NT2/D1 (cell line): ENCODE results near the gene LRIG1.

Experiments
- DNase-seq: peaks from one replicate; pipeline ENCODE4 v3.0.0-alpha.2; 2011; ENCODE audit warnings: low read depth, low spot score
- H3K27me3 ChIP-seq: 2 replicates; pipeline ENCODE4 v1.6.0; 2011; ENCODE audit warnings: mild to moderate bottlenecking; ENCODE audit not compliant: insufficient read length, insufficient read depth
- H3K36me3 ChIP-seq: 2 replicates; pipeline ENCODE4 v1.6.1; 2011; ENCODE audit warnings: mild to moderate bottlenecking, low read length, mixed read lengths; ENCODE audit not compliant: insufficient read depth, insufficient read length
- H3K4me1 ChIP-seq: 2 replicates; pipeline ENCODE4 v1.5.1; 2011; ENCODE audit not compliant: insufficient read depth, insufficient read length
- H3K4me3 ChIP-seq: 2 replicates; pipeline ENCODE4 v1.5.1; 2011; ENCODE audit warnings: low read depth; ENCODE audit not compliant: insufficient read length
- H3K9ac ChIP-seq: 2 replicates; pipeline ENCODE4 v1.6.0; 2011; ENCODE audit warnings: low read depth; ENCODE audit not compliant: insufficient read length
- H3K9me3 ChIP-seq: 2 replicates; pipeline ENCODE4 v1.5.1; 2011; ENCODE audit warnings: mild to moderate bottlenecking, low read length; ENCODE audit not compliant: insufficient read depth
- SUZ12 ChIP-seq: IDR thresholded peaks from 2 replicates; pipeline ENCODE4 v1.6.1; 2011; ENCODE audit not compliant: insufficient read length, insufficient read depth; ENCODE audit errors: extremely low read depth
- YY1 ChIP-seq: IDR thresholded peaks from 2 replicates; pipeline ENCODE4 v1.6.1; 2011; ENCODE audit not compliant: insufficient read length, insufficient read depth
- ZNF274 ChIP-seq: IDR thresholded peaks from 2 replicates; pipeline ENCODE4 v1.6.1; 2011; ENCODE audit warnings: mild to moderate bottlenecking, low read depth, low read length

The LRIG1 gene

DNA sequence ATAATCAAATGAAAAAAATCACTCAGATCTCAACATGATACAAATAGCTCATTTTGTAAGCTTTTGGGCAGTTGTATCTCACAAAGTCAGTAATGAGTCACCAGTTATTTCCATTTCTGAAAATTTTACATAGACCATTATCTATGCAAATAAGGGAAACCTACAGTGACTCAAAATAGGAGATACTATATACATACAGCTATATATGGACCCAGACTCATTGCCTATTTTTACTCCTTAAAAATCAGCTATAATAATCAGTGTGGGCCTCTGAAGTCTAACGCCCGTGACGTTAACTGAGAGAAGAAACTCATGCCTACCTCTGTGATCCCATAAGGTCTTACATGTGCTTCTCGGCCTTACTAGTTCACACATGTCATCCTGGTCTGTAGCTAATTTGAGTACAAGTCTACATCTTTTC, 31.6 kb downstream of the LRIG1 start:
- TF ChIP-seq SUZ12 (no peak), YY1 (no peak), ZNF274 (no peak)
- Histone ChIP-seq H3K4me1 (peaks cover 2% of the 10 kb centered on the region), H3K9me3 (no peaks in the 10 kb centered on the region), H3K36me3 (no peaks in the 10 kb centered on the region), H3K9ac (no peak overlapping the region), H3K4me3 (no peak overlapping the region), H3K27me3 (no peaks in the 10 kb centered on the region)
- no peak for DNase-seq

DNA sequence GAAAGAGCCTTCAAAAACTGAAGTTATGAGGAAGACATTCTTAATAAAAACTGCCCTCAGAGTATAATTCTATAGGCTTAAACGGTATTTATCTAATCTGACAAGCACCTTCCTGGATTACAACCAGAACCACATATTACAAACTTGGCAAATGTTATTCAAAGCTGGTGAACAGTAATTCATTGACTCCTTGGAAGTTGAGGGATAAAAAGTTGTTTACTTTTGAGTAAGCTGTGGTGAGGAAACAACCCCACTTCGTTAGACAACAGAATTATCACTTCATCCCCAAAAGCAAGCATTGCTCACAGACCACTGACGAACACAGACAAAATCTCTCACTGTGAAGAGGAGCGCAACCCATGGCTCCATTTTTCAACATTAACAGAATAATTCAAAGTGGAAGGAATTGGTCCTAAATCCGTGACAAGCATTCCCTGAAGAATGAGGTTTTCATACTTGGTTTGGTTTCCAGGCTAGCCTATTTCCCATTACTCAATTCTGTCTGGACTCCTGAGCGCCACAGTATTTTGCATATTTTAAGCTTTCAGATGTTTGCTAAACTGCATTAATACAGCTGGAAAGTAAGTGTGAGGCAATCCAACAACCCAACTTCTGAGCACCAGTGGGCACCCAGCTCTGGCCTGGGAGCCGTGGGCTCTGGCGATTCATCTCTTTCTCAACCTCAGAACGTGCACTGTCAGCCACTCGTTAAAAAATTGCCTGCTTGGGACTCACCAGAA, 32.7 kb downstream of the LRIG1 start:
- H3K27me3 ChIP-seq: no peaks in the 10 kb centered on the region
- no peaks in the 10 kb centered on the region for H3K36me3 ChIP-seq
- H3K9me3 ChIP-seq: no peaks in the 10 kb centered on the region
- TF ChIP-seq ZNF274 (no peak), YY1 (no peak), SUZ12 (no peak)
- no peak for DNase-seq
- peaks cover under 1% of the 10 kb centered on the region for H3K4me1 ChIP-seq
- H3K9ac ChIP-seq: no peak overlapping the region
- no peak overlapping the region for H3K4me3 ChIP-seq

DNA sequence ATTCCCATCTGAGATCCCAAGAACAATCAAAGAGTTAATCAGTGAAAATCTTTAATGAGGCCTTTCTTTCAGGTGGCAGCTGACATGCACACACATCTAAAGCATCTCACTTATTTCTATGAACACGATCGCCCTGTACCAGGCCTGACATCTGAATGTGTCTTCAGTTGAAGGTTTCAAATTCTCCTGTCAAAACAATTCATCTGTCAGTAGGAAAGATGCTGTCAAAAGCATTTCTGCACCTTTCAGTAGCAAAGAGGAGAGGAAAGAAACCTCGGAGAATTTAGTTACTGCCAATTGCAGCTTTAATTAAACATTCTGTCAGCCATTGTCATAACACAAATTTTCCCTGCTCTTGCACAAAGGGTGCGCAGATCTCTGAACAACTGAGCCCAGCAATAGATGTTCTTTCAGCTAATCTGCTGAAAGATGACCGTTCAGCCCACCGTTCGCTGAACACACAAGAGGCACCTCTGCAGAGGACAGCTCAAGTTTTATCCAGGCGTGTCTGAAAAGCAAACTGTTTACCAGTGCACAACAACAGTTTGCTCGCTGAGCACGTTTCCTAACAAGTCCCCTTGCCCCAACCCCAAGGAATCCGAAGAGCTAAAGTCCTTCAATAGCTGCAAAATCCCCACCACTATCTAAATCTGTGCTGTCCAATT, 34.1 kb downstream of the LRIG1 start:
- no peak for DNase-seq
- peaks cover 3% of the 10 kb centered on the region for H3K36me3 ChIP-seq
- H3K9ac ChIP-seq: no peak overlapping the region
- H3K9me3 ChIP-seq: no peaks in the 10 kb centered on the region
- H3K4me1 ChIP-seq: no peaks in the 10 kb centered on the region
- H3K4me3 ChIP-seq: no peak overlapping the region
- TF ChIP-seq YY1 (no peak), ZNF274 (no peak), SUZ12 (no peak)
- no peaks in the 10 kb centered on the region for H3K27me3 ChIP-seq

DNA sequence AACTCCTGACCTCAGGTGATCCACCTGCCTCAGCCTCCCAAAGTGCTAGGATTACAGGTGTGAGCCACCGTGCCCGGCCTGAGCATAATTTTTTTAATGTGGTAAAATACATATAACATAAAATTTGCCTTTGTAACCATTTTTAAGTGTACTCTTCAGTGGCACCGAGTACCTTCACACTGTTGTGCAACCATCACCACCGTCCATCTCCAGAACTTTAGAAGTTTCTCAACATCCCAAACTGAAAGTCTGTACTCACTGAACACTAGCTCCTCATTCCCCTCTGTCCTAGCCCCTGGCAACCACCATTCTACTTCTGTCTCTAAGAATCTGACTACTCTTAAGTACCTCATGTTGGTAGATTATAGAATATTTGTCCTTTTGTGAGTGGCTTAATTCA, 35.2 kb downstream of the LRIG1 start:
- DNase-seq: no peak
- Histone ChIP-seq H3K36me3 (peaks cover 7% of the 10 kb centered on the region), H3K4me1 (no peaks in the 10 kb centered on the region), H3K9me3 (no peaks in the 10 kb centered on the region), H3K27me3 (no peaks in the 10 kb centered on the region), H3K9ac (no peak overlapping the region), H3K4me3 (no peak overlapping the region)
- TF ChIP-seq ZNF274 (no peak), SUZ12 (no peak), YY1 (no peak)

DNA sequence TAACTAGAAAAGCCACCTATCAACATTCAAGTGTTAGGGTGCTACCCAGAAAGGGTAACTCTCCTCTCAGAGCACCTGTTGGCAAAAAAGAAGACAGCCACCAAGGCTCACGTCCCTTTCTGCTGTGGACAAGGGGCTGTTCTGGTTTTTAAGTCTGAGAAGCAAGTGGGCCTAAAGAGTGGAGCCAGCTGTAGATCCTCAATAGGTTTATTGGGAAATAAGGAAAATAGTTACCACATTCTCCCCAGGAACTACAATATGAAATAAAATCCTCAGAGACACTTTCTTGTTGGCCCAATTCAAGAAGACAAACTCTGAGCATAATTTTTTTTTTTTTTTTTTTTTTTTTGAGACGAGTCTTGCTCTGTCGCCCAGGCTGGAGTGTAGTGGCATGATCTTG, 35.8 kb downstream of the LRIG1 start:
- DNase-seq: no peak
- peaks cover 13% of the 10 kb centered on the region for H3K36me3 ChIP-seq
- no peaks in the 10 kb centered on the region for H3K9me3 ChIP-seq
- no peak overlapping the region for H3K9ac ChIP-seq
- no peaks in the 10 kb centered on the region for H3K4me1 ChIP-seq
- no peaks in the 10 kb centered on the region for H3K27me3 ChIP-seq
- TF ChIP-seq ZNF274: no peak
- TF ChIP-seq SUZ12: no peak
- no peak for TF ChIP-seq YY1
- no peak overlapping the region for H3K4me3 ChIP-seq

DNA sequence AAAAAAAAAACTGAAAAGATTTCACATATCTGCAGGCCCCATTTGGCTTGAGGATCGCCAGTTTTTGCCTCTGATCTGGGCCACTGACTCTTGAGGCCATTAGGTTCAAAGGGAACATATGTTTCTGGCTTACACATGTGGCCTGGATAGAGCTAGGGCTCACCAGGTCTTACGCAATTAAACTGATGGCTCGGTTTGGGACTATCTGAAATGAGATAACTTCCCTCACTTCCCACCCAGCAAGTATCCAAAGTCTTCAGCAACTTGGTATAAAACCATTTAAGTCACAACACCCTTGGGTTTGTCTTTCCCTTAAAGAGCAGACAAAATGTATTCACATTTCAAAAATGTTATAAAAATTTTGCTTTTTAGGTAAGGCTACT, 36.3 kb downstream of the LRIG1 start:
- TF ChIP-seq YY1 (no peak), ZNF274 (no peak), SUZ12 (no peak)
- no peaks in the 10 kb centered on the region for H3K4me1 ChIP-seq
- H3K9me3 ChIP-seq: no peaks in the 10 kb centered on the region
- no peak overlapping the region for H3K9ac ChIP-seq
- H3K36me3 ChIP-seq: peaks cover 13% of the 10 kb centered on the region
- DNase-seq: no peak
- no peak overlapping the region for H3K4me3 ChIP-seq
- H3K27me3 ChIP-seq: no peaks in the 10 kb centered on the region

DNA sequence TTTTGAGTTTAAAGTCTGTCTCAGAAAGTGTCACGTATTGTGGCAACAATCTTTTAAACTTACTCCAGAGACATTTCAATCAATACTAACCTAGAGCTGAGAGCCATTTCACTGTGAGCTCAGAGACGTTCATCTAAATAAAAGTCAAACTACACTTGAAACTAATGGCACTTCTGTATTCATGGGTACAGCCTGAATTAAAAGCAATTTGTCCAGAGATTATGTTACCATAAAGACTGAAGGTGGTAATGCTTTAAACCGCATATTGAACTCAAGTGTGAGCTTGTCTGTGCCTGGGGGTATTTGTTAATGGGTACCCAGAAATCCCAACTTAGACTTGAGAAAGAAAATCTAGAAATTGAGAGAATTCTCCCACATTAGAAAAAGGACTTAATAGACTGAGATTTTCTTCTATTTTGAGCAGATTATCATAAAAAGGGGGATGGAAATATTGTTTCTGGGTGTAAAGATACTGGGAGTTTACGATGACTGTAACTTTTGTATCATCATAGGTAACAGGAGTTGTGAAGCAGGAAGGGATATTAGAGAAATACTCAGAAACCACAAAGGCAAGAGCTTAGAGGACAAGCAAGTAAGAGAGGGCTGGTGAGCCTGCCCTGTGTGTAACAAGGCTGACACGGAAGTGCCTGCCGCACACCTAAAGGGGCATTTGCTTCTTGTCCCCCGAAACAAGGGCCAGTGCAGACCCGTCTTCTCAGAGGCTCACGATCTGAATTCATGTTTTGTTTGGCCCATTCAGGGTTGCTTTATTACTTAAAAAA, 36.9 kb downstream of the LRIG1 start:
- Histone ChIP-seq H3K9me3 (no peaks in the 10 kb centered on the region), H3K4me3 (no peak overlapping the region), H3K4me1 (no peaks in the 10 kb centered on the region), H3K36me3 (peaks cover 17% of the 10 kb centered on the region), H3K9ac (no peak overlapping the region), H3K27me3 (no peaks in the 10 kb centered on the region)
- no peak for DNase-seq
- no peak for TF ChIP-seq YY1
- TF ChIP-seq ZNF274: no peak
- no peak for TF ChIP-seq SUZ12
